COLO829 (cell line): ENCODE measurements around the gene KCNJ5.

Experiments used
- DNase-seq: peaks from one replicate; pipeline ENCODE4 v3.0.0; 2012; ENCODE audit warnings: low spot score

The KCNJ5 gene

GRCh38 chr11:128890543-128891368 lies at the start of gene KCNJ5:
TSS of gene KCNJ5 (plus strand) at chr11:128891356. CDS start at chr11:128911274, 19,918 bp downstream.
- no peak for DNase-seq

- no peak for DNase-seq
Observed at GRCh38 chr11:128841461-128842072, 49.6 kb upstream of the KCNJ5 start.

- no peak for DNase-seq
Observed at GRCh38 chr11:128843198-128843785, 47.9 kb upstream of the KCNJ5 start.

GRCh38 chr11:128845334-128845780 lies 45.8 kb upstream of the KCNJ5 start:
- no peak for DNase-seq

GRCh38 chr11:128846985-128847384 lies 44.2 kb upstream of the KCNJ5 start:
- DNase-seq = no peak

- peak; percentile 60 for DNase-seq
Observed at GRCh38 chr11:128848815-128849455, 42.2 kb upstream of the KCNJ5 start.

- DNase-seq = no peak
Observed at GRCh38 chr11:128852327-128853023, 38.7 kb upstream of the KCNJ5 start.

GRCh38 chr11:128853559-128853958 lies 37.6 kb upstream of the KCNJ5 start:
- no peak for DNase-seq

GRCh38 chr11:128854841-128855240 lies 36.3 kb upstream of the KCNJ5 start:
- no peak for DNase-seq

- DNase-seq = no peak
Observed at GRCh38 chr11:128856241-128856640, 34.9 kb upstream of the KCNJ5 start.

GRCh38 chr11:128857341-128857740 lies 33.8 kb upstream of the KCNJ5 start:
- no peak for DNase-seq

- no peak for DNase-seq
Observed at GRCh38 chr11:128859563-128860441, 31.4 kb upstream of the KCNJ5 start.

- no peak for DNase-seq
Observed at GRCh38 chr11:128860571-128861361, 30.4 kb upstream of the KCNJ5 start.

GRCh38 chr11:128862406-128862805 lies 28.8 kb upstream of the KCNJ5 start:
- DNase-seq = no peak

- peak; percentile 19 for DNase-seq
Observed at GRCh38 chr11:128862908-128863660, 28.1 kb upstream of the KCNJ5 start.

- DNase-seq = no peak
Observed at GRCh38 chr11:128865490-128865889, 25.7 kb upstream of the KCNJ5 start.

GRCh38 chr11:128867277-128867676 lies 23.9 kb upstream of the KCNJ5 start, which contains the start of gene KCNJ1:
TSS of gene KCNJ1 (minus strand) at chr11:128867296. CDS start at chr11:128840243, 27,053 bp downstream.
- no peak for DNase-seq

GRCh38 chr11:128868841-128869671 lies 22.1 kb upstream of the KCNJ5 start:
- no peak for DNase-seq
